Gastroesophageal sphincter (tissue), 4 donors: ENCODE data around the gene OR8K5. TPM values are rescaled to one million over a fixed set of nuclear protein-coding genes. Genes with fewer than 3 reads are reported as not detected.

Source experiments
- ATAC-seq: fragments of 150-250 bp; one replicate; pipeline ENCODE4 v1.9.1; 2016; ENCODE audit warnings: mild to moderate bottlenecking, moderate library complexity
- H3K27ac ChIP-seq, 4 donors: fragments of 200-600 bp; sonication (generic) in 3 of 4; 1 replicate in 3 of 4; 2 replicates in 1 of 4; pipeline ENCODE4 v1.5.1; 2016 to 2019
- H3K27me3 ChIP-seq: fragments of 200-600 bp; sonication (generic); one replicate; pipeline ENCODE4 v1.5.1; 2019
- H3K36me3 ChIP-seq, 2 donors: fragments of 200-600 bp; sonication (generic); one replicate each; pipeline ENCODE4 v1.5.1; 2019; ENCODE audit warnings: control low read depth in 1 of 2
- H3K4me1 ChIP-seq, 3 donors: fragments of 200-600 bp; sonication (generic); 1 replicate in 2 of 3; 2 replicates in 1 of 3; pipeline ENCODE4 v1.5.1; 2016 to 2019; ENCODE audit warnings: control low read depth in 2 of 3
- H3K4me3 ChIP-seq, 2 donors: fragments of 200-600 bp; sonication (generic); one replicate each; pipeline ENCODE4 v1.5.1; 2019; ENCODE audit warnings: mild to moderate bottlenecking in 1 of 2, moderate library complexity in 1 of 2
- H3K9me3 ChIP-seq, 3 donors: fragments of 200-600 bp; sonication (generic); one replicate each; pipeline ENCODE4 v1.5.1; 2017 to 2019; ENCODE audit warnings: control low read depth in 2 of 3
- EP300 ChIP-seq: sonication (generic); formaldehyde crosslinking; IDR thresholded peaks from one replicate; pipeline ENCODE4 v1.6.1; 2017; ENCODE audit warnings: antibody characterized with exemption, mild to moderate bottlenecking
- POLR2A ChIP-seq, 2 donors: fragments of 450-650 bp; IDR thresholded peaks; one replicate each; pipeline ENCODE4 v1.6.1; 2017; ENCODE audit warnings: antibody characterized with exemption in 2 of 2, mild to moderate bottlenecking in 2 of 2, moderate library complexity in 1 of 2
- POLR2AphosphoS5 ChIP-seq: sonication (generic); formaldehyde crosslinking; IDR thresholded peaks from one replicate; pipeline ENCODE4 v1.6.1; 2017; ENCODE audit warnings: antibody characterized with exemption
- WGBS, 2 donors: methylation state at CpG; one replicate each; pipeline ENCODE4 v1.1.5; 2018; ENCODE audit warnings: low coverage in 1 of 2; 5-methylcytosine and 5-hydroxymethylcytosine counted together
- total RNA-seq, 4 donors: library from RNA; depleted of rRNA; stranded (reverse); fragments of >200 nt; gene quantifications; one replicate each; pipeline ENCODE4 v1.1.0, GENCODE V29; 2016
- TF ChIP-seq, protein P1 (sequence below), 4 experiments: fragments of 200-600 bp in 2 of 4; fragments of 450-650 bp in 2 of 4; sonication (generic) in 1 of 4; IDR thresholded peaks; one replicate each; pipeline ENCODE4 v1.5.1; 2017 to 2019; ENCODE audit warnings: antibody characterized with exemption in 4 of 4, mild to moderate bottlenecking in 2 of 4, moderate library complexity in 2 of 4

Gene OR8K5, protein sequence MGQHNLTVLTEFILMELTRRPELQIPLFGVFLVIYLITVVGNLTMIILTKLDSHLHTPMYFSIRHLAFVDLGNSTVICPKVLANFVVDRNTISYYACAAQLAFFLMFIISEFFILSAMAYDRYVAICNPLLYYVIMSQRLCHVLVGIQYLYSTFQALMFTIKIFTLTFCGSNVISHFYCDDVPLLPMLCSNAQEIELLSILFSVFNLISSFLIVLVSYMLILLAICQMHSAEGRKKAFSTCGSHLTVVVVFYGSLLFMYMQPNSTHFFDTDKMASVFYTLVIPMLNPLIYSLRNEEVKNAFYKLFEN
- not detected for total RNA-seq

DNA sequence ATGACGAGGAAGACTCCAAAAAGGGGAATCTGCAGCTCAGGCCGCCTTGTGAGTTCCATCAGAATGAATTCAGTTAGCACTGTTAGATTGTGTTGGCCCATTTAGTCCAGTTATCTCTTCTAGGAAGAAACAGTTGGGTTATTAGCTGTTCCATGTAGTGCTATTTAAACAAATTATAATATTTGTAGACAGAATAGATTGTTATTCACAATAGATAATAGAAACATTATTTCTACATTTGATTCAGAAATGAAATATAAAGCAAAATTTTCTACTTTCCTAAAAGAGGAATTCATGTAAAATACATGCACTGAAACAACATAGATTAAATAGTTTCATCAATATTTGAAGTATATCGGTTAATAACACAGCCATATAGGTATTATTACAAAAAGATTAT lies at the start of gene OR8K5:
Gene OR8K5 (minus strand): TSS at position 101 of the 400 bp plus-strand sequence. CDS start 0 bp downstream, at position 101.
- H3K27ac ChIP-seq = no peak within 1 kb of the TSS
- 74 to 90% methylated on average over 2 to 3 of the region's 3 CpGs for WGBS, 2 donors
- no peaks in the 10 kb centered on the region for H3K27me3 ChIP-seq
- no peak within 1 kb of the TSS for H3K4me3 ChIP-seq
- TF ChIP-seq POLR2A (IDR thresholded peaks at IDR 0.05) = no peak
- no peak for TF ChIP-seq POLR2AphosphoS5
- TF ChIP-seq EP300 = no peak
- TF ChIP-seq, protein P1, sequence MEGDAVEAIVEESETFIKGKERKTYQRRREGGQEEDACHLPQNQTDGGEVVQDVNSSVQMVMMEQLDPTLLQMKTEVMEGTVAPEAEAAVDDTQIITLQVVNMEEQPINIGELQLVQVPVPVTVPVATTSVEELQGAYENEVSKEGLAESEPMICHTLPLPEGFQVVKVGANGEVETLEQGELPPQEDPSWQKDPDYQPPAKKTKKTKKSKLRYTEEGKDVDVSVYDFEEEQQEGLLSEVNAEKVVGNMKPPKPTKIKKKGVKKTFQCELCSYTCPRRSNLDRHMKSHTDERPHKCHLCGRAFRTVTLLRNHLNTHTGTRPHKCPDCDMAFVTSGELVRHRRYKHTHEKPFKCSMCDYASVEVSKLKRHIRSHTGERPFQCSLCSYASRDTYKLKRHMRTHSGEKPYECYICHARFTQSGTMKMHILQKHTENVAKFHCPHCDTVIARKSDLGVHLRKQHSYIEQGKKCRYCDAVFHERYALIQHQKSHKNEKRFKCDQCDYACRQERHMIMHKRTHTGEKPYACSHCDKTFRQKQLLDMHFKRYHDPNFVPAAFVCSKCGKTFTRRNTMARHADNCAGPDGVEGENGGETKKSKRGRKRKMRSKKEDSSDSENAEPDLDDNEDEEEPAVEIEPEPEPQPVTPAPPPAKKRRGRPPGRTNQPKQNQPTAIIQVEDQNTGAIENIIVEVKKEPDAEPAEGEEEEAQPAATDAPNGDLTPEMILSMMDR (IDR thresholded peaks at IDR 0.05) = no peak
- no peaks in the 10 kb centered on the region for H3K4me1 ChIP-seq
- no peak for ATAC-seq
- H3K36me3 ChIP-seq = no peaks in the 10 kb centered on the region
- H3K9me3 ChIP-seq = no peaks in the 10 kb centered on the region

DNA sequence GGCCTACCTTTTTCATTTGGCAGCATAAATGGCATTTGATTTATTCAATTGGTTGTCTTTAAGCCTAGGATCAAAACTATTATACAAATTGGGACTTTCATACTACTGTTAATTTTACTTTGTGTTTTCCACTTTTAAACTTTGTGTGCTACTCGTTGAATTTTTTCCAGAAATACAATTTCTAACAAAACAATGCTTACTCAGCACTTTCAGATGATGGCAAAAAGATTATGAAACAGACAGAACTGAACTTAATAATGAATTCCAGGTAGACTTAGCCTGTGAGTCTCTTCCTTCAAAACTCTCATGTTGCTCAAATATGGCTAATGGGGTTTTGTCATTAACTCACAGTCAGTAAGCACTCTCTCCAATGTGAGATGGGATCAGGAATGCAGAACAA lies 47.7 kb upstream of the OR8K5 start:
- Histone ChIP-seq H3K4me1 (no peaks in the 10 kb centered on the region), H3K36me3 (no peaks in the 10 kb centered on the region), H3K27me3 (no peaks in the 10 kb centered on the region), H3K27ac (no peak overlapping the region), H3K9me3 (no peaks in the 10 kb centered on the region), H3K4me3 (no peak overlapping the region)
- TF ChIP-seq, protein P1 (IDR thresholded peaks at IDR 0.05) = no peak
- TF ChIP-seq POLR2A (IDR thresholded peaks at IDR 0.05) (no peak), EP300 (no peak), POLR2AphosphoS5 (no peak)
- no peak for ATAC-seq
- 25% methylated on average over 1 of the region's 1 CpG; no CpG with 5 or more reads in 1 of the 2 donors for WGBS, 2 donors

DNA sequence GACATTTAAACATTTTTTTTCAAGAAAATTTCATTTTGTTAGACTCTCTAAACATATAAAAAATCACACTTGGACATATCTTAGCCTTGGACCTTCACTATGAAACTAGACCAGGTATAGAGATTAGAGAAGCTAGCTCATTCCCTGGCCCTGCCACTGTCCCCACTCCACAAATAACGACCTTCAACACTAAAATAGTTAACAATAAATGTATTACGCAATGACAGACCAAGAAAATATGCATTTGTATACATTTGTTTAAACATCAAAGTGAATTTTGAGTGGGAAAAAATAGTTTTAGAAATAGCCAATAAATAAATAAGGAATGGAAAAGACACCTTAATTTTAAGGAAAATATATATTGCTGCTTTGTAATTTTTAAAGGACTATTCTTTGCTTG lies 37.2 kb upstream of the OR8K5 start:
- no peak overlapping the region for H3K27ac ChIP-seq
- 51 to 67% methylated on average over 2 of the region's 2 CpGs for WGBS, 2 donors
- no peak for ATAC-seq
- no peak for TF ChIP-seq POLR2AphosphoS5
- TF ChIP-seq POLR2A (IDR thresholded peaks at IDR 0.05) = no peak
- TF ChIP-seq EP300 = no peak
- TF ChIP-seq, protein P1 (IDR thresholded peaks at IDR 0.05) = no peak
- no peaks in the 10 kb centered on the region for H3K36me3 ChIP-seq
- no peaks in the 10 kb centered on the region for H3K4me1 ChIP-seq
- no peaks in the 10 kb centered on the region for H3K9me3 ChIP-seq
- no peak overlapping the region for H3K4me3 ChIP-seq
- no peaks in the 10 kb centered on the region for H3K27me3 ChIP-seq

DNA sequence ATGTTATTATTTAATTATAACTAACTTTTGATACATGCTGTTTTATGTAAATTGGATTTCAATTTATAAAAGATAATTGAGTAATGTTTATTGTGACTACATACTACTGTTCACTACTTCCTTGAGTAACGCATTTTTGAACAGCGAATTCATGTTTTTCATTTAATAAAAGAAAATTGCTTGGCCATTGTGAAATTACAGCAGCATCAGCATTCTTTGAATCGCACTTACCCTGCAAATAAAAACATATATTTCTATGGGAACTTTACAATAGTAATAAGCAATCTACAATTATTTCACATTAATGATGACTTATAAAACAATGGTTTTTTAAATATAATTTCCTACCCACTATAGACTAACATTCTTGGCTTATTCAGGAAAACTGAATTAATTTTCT lies 36.6 kb upstream of the OR8K5 start:
- Histone ChIP-seq H3K27ac (no peak overlapping the region), H3K27me3 (no peaks in the 10 kb centered on the region), H3K4me3 (no peak overlapping the region), H3K9me3 (no peaks in the 10 kb centered on the region), H3K4me1 (no peaks in the 10 kb centered on the region), H3K36me3 (no peaks in the 10 kb centered on the region)
- WGBS, 2 donors = 80 to 82% methylated on average over 3 of the region's 3 CpGs
- no peak for ATAC-seq
- TF ChIP-seq EP300 (no peak), POLR2AphosphoS5 (no peak), POLR2A (IDR thresholded peaks at IDR 0.05) (no peak)
- TF ChIP-seq, protein P1 (IDR thresholded peaks at IDR 0.05) = no peak

DNA sequence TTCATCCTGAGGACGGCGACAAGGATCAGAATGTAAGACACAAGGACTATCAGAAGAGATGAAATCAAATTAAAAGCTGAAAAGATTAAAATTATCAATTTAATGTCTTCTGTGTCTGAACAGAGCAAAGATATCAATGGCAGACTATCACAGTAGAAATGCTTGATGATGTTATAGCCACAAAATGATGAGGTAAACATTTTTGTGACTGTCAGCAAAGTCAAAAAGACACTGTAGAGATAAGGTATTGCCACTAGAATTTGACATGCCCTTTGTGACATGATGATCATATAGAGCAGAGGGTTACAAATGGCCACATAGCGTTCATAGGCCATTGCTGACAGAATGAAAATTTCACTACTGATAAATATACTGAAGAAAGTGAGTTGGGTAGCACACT lies 28.5 kb upstream of the OR8K5 start:
- no peak for ATAC-seq
- H3K27ac ChIP-seq = no peak overlapping the region
- TF ChIP-seq, protein P1 (IDR thresholded peaks at IDR 0.05) = no peak
- TF ChIP-seq POLR2AphosphoS5 (no peak), EP300 (no peak), POLR2A (IDR thresholded peaks at IDR 0.05) (no peak)
- no peak overlapping the region for H3K4me3 ChIP-seq
- WGBS, 2 donors = 81 to 90% methylated on average over 3 of the region's 3 CpGs
- H3K9me3 ChIP-seq = peaks cover 0 to 6% (median 0%) of the 10 kb centered on the region in 3 donors
- no peaks in the 10 kb centered on the region for H3K36me3 ChIP-seq
- H3K27me3 ChIP-seq = no peaks in the 10 kb centered on the region
- H3K4me1 ChIP-seq = no peaks in the 10 kb centered on the region
